GM12873 (cell line): ENCODE data around the gene GPR146.
A peak's percentile ranks its signal among the peaks of the same experiment; 100 is the strongest.

Experiments used
- CTCF ChIP-seq: IDR thresholded peaks from 2 replicates; pipeline ENCODE4 v1.5.1; 2012; ENCODE audit warnings: low read depth, mild to moderate bottlenecking, moderate library complexity, low read length, control low read depth; ENCODE audit not compliant: insufficient read depth; ENCODE audit errors: missing control alignments

GPR146 gene

DNA sequence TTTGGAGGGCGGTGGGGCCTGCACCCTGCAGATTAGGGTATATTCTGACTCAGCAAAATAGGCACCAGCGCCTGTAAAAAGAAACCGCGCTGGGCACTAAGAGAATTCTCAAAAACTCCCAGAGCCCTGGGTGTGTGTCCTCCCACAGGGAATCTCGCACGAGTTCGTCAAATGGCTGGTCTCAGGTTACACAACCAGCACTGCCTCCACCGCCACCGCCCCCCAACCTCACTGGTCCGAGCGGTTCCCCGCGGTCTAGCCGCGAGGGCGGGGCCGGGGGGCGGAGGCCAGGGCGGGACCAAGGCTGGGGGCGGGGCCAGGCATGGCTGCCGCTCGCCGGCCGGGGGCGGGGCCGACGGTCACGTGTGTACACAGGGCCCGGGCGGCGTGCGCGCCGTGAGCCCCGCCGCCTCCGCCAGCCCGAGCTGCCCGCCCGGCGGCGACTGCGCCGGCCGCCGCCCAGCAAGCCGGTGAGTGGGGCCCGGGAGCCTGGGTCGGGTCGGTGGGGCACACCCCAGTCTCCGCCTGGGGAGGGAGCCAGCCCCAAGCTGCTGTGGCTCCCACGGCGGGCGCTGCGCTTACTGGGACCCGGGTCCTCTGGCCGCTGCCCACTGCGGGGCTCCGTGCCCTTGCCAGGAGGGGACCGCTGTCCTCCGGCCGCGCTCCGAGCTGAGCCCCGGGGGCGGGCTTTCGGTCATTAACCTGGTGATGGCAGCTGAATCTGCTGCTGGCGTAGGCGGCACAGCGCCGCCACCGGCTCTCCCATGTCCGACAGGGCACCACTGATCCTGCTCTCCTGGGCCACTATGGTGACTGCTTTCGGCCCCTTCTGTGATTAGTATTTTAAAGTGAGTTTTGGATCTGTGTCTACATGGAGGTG is at the start of gene GPR146:
TSS of gene GPR146 (plus strand) at position 358 of the 880 bp plus-strand sequence. CDS start 12,970 bp downstream, outside the sequence.
- TF ChIP-seq CTCF = peak; percentile 72

- no peak for TF ChIP-seq CTCF
Observed at GRCh38 chr7:994592-995308, 49.6 kb upstream of the GPR146 start.

DNA sequence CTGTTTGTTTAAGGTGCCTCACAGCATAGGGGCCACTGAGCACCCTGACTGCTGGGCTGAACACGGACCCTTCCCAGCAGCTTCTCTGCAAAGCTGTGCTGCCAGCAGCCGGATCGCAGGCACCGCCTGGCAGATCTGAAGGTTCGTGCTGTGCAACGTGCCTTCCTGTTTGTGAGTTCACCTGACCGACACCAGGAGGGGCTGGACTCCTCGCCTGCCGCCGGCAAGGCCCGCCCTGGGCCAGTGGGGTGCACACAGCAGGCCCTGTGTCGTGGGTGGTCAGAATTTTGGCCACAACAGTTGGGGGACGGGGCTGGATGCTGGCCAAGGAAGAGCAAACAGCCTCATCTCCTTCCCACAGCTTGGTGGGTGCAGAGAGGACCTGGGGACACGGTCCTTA is 48.8 kb upstream of the GPR146 start:
- no peak for TF ChIP-seq CTCF

GRCh38 chr7:996079-996872 is 48.1 kb upstream of the GPR146 start:
- no peak for TF ChIP-seq CTCF

GRCh38 chr7:997404-998395 is 46.6 kb upstream of the GPR146 start:
- peak; percentile 22 for TF ChIP-seq CTCF

- no peak for TF ChIP-seq CTCF
Observed at GRCh38 chr7:999149-999879, 45.0 kb upstream of the GPR146 start.
